GM19025 (cell line): ENCODE data around the gene SLC43A3.

Source experiments
- ATAC-seq: cut with Tn5 transposase; IDR thresholded peaks from one replicate; pipeline ENCODE4 v1.9.1; 2021; ENCODE audit warnings: mild to moderate bottlenecking, low read depth, moderate library complexity; ENCODE audit not compliant: unreplicated experiment

SLC43A3 gene

DNA sequence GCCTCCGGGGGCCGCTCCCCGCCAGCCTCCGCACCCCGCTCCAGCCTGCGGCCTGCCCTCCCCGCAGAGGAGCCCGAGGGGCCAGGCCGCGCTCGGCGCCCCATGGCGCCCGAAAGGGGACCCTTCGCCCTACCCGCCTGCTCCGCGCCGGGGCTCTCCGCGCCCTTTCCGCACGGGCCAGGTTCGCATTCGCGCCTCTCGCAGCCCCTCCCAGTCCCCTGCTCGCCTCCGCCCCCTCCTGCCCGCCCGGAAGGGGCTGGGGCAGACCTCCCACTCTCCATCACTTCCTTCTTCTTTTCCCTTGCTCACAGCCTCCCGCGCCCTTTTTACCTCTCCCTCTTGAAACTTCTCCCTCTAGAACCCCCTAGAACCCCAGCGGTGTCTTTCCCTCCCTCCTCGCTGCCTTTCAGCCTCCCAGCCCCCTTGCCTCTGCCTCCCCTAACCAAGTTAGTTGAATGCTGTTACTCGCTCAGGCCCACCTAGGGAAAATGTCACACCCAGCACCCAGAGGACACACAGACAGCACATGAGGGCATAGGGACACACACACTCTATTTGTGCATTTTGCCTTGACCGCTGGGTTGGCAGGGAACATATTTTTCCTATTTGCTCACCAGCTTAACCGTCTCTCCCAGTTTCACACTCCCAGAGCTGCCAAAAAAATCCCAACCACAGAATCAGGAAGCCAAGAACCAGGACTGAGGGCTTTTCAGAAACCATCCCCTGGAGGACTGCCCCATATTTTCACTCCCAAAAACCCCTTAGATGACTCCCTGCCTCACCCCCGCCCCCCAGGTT lies at the start of gene SLC43A3:
Gene SLC43A3 (minus strand): TSS at position 193 of the 798 bp plus-strand sequence. CDS start 949 bp downstream, outside the sequence.
- peak; percentile 47 for ATAC-seq

DNA sequence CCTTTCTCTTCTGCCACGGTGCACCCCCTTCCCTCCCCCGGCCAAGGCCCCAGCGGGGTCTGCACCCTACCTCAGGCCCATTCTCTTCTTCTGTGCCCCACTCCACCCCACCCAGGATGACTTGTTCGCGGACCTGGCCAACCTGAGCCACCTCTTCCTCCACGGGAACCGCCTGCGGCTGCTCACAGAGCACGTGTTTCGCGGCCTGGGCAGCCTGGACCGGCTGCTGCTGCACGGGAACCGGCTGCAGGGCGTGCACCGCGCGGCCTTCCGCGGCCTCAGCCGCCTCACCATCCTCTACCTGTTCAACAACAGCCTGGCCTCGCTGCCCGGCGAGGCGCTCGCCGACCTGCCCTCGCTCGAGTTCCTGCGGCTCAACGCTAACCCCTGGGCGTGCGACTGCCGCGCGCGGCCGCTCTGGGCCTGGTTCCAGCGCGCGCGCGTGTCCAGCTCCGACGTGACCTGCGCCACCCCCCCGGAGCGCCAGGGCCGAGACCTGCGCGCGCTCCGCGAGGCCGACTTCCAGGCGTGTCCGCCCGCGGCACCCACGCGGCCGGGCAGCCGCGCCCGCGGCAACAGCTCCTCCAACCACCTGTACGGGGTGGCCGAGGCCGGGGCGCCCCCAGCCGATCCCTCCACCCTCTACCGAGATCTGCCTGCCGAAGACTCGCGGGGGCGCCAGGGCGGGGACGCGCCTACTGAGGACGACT lies 49.3 kb upstream of the SLC43A3 start:
- peak; percentile 34 for ATAC-seq

DNA sequence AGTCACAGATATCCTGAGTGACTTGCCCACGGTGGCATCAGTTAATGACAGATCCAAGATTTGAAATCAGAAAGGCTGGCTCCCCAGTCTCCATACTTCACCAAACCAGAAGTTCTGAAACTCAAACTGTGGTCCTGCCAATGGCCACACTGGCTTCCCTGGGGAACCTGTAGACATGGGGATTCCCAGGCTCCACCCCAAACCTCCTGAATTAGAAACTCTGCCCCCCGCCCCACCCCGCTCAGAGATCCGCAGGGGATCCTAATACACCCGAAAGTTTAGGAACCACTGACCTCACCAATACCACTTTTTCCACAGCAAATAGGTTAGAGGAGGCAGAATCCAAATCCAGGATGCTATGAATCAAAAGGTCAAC lies 48.7 kb upstream of the SLC43A3 start:
- ATAC-seq, result peak; percentile 30

DNA sequence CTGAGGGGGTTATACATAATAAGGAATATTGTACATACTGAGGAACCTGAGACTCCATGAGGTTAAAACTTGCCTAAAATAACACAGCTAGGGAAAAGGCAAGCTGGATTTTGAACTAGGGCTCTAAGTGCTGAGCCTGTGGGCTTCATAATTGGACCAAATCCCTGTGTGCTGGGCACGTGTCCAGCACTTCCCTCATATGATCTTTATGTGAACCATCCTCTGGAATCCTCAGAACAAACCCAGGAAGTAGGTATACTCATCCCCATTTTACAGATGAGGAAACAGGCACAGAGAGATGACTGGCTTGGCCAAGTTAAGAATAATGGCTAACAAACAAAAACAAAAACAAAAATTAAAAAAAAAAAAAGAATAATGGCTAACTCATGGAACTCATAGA lies 48.3 kb upstream of the SLC43A3 start:
- ATAC-seq, result no peak

DNA sequence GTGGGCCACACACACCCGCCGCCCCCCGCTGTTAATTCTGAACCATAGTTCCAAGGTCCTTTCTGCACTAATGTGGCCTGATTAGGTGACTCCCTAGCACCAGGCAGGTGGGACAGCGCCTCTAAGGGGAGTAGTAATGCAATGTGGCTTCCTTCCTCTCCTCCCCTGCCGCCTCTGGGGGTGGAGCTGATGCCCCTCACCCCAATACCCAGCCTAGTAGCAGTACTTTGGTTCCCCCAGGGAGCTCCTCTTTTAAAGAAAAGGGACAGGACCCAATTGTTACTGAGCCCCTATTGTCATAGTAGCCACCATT lies 47.8 kb upstream of the SLC43A3 start:
- no peak for ATAC-seq

DNA sequence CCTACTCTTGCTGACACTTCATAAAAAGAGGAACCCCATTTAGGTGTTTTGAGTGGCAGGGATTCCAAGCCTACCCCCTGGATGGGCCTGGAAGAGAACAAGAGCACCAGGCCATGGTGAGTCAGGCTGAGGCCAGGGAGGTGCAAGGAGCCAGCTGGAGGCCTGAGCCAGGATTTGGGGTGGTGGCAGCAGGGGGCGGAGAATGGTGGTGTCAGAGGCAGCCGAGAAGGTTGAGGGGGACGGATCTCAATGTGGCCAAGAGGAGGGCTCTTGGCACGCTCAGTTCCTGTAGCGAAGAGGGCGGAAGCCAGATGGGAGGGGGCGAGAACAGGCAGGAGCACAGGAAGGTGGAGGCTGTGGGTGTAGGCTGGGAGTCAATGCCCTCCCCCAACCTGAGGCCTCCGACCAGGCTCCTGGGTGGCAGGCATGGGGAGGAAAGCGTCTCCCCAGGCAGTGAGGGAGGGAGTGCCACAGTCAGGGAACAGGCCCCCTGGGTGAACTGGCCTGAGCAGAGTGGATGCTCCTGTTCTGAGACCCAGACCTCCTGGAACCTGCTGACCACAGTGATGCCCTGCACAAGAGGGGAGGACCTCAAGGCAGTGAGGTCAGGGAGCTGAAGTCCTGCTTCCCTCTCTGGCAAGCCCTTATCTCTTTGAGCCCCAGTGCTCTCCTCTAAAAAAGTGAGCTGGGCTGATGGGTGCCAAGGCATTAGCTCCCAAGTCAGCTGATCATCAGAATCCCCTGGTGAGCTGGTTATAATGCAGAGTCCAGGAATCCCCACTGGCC lies 47.3 kb upstream of the SLC43A3 start:
- ATAC-seq, result no peak

DNA sequence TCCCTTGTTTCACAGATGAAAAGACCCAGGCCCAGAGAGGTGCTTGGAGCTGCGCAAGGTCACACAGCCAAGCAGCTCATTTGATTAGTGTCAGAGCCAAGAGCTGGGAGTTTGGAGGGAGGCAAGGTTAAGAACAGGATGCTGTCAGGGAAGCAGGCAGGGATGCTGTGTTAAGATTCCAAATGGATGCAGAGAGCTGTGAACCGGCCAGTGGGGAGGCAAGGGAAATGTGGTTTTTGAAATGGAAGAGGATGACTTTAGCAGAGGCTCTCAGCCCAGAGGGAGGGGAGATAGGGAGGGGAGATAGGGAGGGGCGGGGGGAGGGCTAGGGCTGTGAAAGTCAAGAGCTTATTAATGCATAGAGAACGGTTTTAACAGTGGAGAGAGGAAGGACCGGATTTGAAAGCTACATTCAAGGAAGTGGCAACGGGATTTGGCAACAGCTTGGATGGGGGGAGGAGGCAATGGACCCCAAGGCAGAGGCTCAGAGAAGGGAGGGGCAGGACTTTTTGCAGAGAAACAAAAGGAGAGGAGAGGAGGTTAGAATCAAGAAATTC lies 46.4 kb upstream of the SLC43A3 start:
- no peak for ATAC-seq

DNA sequence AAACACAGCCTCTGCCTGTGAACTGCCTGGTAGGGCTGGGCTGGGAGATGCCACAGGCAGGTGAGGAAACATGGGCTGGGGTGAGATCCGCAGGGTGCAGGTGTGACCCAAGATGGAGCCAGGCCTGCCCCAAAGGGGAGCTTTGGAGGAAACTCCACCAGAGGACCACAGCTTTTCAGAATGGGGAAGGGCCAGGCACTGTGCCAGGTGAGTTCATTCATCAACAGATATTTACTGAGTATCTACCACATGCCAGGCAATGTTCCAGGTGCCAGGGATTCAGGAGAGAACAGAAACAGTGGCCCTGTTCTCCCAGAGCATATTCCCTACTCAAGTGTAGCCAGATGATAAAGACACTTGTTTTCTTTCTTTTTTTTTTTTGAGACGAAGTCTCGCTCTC lies 44.6 kb upstream of the SLC43A3 start:
- ATAC-seq, result no peak

DNA sequence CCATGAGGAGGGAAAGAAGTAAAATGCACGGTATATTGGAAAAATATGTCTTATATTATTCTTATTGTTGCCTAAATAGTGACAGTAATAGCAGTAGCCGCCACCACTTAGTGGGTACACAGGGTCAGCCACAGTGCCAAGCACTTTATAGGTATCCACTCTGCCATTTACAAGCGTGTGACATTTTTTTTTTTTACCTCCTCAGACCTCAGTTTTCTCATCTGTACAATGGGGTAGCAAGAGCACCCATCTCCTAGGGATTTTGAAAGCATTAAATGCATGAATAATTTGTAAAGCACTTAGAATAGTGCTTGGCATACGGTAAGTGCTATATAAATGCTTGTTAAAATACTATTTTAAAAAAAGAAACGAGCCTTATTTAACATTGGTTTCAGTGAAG lies 42.3 kb upstream of the SLC43A3 start:
- ATAC-seq, result no peak

DNA sequence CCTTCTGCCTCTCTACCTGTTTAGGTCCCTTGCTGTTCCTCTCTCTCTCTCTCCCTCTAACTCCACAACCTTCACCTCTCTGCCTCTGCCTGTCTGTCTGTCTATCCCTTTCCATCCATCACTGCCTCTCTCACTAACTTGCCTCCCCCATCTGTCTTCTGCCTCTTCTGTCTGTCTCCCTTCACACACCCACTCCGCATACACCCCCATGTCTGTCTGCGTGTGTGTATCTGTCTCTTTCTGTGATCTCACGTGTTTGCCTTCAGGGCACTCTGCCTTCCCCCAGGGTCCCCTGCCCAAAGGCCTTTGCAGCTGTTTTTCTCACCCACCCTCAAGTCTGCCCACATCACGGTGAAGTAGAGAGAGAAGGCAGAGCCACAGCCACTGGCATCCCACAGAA lies 41.4 kb upstream of the SLC43A3 start:
- no peak for ATAC-seq

DNA sequence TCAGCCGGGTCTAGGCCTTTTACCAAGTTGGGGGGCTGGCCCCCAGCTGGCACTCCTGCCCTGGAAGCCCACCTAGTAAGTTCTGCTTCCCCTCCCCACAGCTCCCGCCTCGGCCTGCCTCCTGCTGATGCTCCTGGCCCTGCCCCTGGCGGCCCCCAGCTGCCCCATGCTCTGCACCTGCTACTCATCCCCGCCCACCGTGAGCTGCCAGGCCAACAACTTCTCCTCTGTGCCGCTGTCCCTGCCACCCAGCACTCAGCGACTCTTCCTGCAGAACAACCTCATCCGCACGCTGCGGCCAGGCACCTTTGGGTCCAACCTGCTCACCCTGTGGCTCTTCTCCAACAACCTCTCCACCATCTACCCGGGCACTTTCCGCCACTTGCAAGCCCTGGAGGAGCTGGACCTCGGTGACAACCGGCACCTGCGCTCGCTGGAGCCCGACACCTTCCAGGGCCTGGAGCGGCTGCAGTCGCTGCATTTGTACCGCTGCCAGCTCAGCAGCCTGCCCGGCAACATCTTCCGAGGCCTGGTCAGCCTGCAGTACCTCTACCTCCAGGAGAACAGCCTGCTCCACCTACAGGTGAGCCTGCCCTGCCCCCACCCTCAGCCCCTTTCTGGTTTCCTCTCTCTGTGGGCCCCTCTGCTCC lies 40.7 kb upstream of the SLC43A3 start:
- no peak for ATAC-seq

DNA sequence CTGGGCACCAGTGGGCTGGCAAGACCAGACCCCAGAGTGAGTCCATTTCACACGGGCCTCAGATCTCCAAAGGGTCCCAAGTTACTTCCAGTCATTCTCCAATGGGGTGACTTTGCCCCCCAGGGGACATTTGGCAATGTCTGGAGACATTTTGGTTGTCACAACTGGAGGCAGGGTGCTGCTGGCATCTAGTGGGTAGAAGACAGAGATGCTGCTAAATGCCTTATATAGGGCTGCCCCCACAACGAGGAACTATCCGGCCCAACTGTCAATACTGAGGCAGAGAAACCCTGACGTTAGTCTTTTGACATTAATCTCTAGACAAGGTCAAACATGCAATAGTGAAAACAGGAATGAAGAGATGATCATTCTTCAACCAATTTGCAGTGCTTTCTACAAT lies 39.8 kb upstream of the SLC43A3 start:
- no peak for ATAC-seq

DNA sequence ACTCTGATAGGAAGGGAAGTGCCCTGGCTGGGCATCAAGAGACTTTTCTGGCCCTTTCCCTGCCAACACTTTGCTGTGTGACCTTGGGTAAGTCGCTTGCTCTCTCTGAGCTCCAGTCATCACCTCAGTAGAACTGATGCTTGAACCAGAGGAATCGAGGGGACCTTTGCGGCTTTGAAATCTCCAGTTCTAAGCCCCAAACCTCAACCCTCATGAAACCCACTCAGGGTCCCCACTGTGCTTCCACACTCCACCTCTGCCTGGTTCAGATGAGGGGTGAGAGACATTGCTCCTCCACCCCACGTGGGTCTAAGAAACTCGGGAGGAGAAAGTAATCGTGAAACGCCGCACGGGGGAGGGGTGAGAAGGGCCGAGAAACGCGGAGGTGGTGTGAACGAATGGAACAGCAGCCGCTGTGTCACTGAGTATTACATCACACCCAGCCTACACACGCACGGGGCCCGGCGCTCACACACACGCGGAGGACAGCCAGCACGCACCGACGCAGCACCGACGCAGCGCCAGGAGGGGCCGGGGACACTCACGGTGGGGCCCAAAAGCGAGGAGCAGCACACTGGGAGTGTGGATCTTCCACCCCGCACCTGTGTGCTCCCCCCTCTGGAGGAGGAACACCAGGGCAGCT lies 37.7 kb upstream of the SLC43A3 start:
- no peak for ATAC-seq

DNA sequence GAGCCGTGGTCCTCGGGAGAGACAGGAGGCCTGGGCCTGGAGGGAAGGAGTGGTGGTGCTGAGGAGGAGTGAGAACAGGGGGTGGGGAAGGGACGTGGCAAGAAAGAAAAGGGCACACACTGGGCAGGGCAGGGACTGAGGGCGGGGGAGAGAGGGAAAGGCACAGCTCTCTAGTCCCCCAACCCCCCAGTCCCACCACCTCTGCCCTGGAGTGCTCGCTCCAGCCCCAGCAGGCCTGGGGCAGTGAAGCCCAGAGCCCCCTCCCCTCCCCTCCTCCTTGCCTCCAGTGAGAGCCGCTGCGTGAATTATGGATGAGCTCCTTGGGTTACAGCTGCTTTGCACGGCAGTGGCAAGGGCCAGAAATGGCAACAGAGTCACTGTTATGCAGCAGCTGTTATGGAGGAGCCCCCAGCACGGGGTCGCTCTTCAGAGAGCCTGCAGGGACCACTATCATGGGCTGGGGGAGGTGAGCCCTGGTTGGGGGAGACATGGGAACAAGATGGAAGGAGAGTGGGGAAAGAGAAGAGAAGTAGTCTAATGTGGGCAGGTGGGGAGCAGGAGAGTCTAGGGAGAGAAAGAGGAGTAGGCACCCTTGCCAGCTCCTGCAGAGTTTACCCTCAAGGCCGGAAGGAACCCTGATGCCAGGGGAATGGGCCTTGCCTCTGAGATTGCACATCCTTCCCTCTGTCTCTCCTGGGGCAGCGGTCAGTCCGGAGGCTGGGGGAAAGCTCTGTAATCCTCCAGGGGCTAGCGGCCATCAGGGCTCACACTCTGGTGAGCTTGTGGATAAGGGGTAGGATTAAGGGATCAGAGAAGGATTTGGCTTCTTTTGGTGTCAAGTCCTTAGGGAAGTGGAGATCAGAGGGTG lies 37.0 kb upstream of the SLC43A3 start:
- no peak for ATAC-seq

DNA sequence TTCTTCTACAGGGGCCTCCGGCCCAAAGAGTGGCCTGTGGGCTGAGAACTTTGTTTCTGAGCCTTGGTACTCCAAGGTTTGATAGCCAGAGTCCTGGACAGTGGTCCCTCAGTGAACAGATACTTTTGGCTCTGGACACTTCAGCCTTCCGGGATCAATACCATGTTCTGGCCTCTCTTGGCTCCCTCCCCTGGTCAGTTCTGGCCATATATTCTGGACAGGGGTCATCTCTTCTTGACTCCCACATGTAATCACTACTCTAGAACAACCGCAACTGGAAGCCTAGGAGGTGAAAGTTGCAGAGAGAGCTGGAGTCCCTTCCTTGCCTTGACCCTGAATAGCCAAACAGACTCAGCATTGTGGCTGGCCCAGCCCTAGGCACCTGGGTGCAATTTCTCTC lies 35.7 kb upstream of the SLC43A3 start:
- ATAC-seq, result no peak

DNA sequence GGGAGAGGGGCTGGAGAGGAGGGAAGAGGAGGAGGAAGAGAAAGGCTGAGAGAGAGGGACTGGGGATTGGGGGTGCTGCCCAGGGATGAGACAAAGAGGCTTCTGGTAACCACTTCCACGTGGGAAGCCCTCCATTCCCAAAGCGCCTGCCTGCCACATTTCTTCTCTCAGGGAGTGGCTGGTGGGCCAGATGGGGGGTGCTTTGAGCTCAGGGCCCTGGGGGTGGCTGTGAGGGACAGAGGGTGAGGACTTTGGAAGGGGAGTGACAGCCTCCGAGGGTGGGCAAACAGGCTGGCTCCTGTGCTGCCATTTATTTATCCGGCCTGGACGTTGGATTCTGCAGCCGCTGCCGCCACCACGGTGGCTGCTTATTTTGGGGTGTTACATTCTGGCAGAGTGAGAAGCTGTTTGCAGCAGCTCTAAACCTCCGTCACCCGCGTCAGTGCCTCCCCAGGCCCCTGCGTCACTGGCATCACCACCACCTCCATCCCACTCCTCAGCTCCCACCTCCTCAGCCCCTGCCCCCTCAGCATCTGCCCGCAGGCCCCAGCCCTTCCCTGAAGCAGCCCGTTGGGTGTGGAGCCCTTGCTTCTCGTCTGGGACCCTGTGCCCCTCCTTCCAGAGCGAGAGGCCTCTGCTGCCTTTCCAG lies 35.0 kb upstream of the SLC43A3 start:
- no peak for ATAC-seq

DNA sequence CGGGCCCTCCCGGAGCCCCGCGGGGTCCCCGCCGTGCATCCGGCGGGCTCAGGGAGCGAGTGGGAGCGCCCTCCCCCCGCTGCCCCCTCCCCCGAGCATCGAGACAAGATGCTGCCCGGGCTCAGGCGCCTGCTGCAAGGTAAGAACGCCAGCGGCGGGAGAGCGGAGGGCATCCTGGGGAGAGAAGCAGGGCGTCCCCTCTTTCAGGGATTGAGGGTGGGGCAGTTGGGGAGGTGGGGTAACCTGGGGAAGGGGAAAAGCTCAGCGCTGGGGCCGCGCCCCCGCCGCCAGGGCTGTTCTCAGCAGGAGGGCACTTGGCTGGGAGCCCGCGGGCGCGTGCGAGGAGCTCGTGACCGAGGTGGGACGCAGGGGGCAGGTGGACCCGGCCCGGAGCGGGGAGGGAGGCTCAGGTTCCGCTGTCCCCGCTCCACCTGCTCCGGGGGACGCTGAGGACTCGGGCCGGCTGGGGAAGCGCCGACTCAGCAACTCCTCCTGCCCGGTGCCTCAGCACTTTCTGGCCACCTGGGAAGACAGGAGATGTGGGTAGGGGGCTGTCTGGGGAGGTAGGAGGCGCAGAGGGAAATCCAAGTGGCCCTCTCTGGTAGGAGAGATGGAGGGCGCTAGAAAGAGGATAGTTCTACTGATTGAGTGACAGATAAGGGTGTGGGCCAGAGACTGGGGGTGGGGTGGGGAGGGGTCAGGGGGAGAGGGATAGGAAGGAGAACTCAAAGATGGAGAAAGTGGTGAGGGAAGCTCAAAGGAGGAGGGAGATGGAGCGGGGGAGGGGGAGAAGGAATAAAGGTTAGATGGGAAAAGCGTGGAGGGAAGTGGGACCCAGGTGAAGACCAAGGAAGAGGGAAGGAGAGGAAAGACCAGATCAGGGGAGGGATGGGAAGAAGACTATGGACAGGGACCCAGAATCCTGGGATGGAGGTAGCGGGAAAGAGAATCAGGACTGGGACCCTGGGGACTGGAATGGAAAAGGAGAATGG lies 34.1 kb upstream of the SLC43A3 start:
- no peak for ATAC-seq
